Urinary bladder (tissue), 4 donors: Measurements from ENCODE around the gene SLC7A9. TPM values are rescaled to one million over a fixed set of nuclear protein-coding genes. Genes with fewer than 3 reads are reported as not detected.

Source experiments
- DNase-seq: peaks from one replicate; pipeline ENCODE4 v3.0.0-alpha.2; 2015; ENCODE audit errors: extremely low spot score
- H3K27ac ChIP-seq: one replicate; pipeline ENCODE4 v1.5.1; 2013; ENCODE audit warnings: low read depth, mild to moderate bottlenecking, moderate library complexity
- H3K36me3 ChIP-seq: one replicate; pipeline ENCODE4 v1.6.1; 2013; ENCODE audit warnings: mild to moderate bottlenecking, moderate library complexity; ENCODE audit not compliant: insufficient read depth
- H3K4me1 ChIP-seq: one replicate; pipeline ENCODE4 v1.6.1; 2013; ENCODE audit warnings: mild to moderate bottlenecking, moderate library complexity; ENCODE audit not compliant: insufficient read depth
- H3K4me3 ChIP-seq: one replicate; pipeline ENCODE4 v1.5.1; 2013; ENCODE audit warnings: low read depth, low read length
- WGBS: extraction: QIAGEN DNeasy Blood & Tissue Kit; methylation state at CpG from one replicate; pipeline ENCODE4 v1.1.7; 2013; 5-methylcytosine and 5-hydroxymethylcytosine counted together
- polyA plus RNA-seq: library from polyadenylated mRNA; stranded (reverse); fragments of 200-250 nt; gene quantifications from one replicate; pipeline ENCODE4 v1.2.3, GENCODE V29; 2013
- total RNA-seq: library from RNA; depleted of rRNA; stranded (reverse); fragments of >200 nt; gene quantifications from one replicate; pipeline ENCODE4 v1.2.3, GENCODE V29; 2014
- donor health status: healthy with polysubstance abuse.
- donor health status: healthy.

The SLC7A9 gene
- total and polyA plus RNA-seq, 2 donors: 0.28 to 0.79 TPM

- H3K4me3 ChIP-seq: no peak overlapping the region
- WGBS: 78% methylated on average over 7 of the region's 7 CpGs
These were observed 45.8 kb downstream of the SLC7A9 start for GRCh38 chr19:32823747-32824102.

GRCh38 chr19:32822916-32823746 is 46.4 kb downstream of the SLC7A9 start:
- H3K4me3 ChIP-seq: no peak overlapping the region
- no peaks in the 10 kb centered on the region for H3K4me1 ChIP-seq
- DNase-seq: no peak
- no peaks in the 10 kb centered on the region for H3K36me3 ChIP-seq
- 80% methylated on average over 14 of the region's 14 CpGs for WGBS
- no peak overlapping the region for H3K27ac ChIP-seq

More at GRCh38 chr19:32823747-32824102, 45.8 kb downstream of the SLC7A9 start:
- Histone ChIP-seq H3K4me1 (no peaks in the 10 kb centered on the region), H3K27ac (no peak overlapping the region), H3K36me3 (no peaks in the 10 kb centered on the region)
- no peak for DNase-seq

GRCh38 chr19:32819419-32820400 is 49.9 kb downstream of the SLC7A9 start:
- WGBS: 53% methylated on average over 17 of the region's 17 CpGs
- H3K4me3 ChIP-seq: no peak overlapping the region
- no peak for DNase-seq

DNA sequence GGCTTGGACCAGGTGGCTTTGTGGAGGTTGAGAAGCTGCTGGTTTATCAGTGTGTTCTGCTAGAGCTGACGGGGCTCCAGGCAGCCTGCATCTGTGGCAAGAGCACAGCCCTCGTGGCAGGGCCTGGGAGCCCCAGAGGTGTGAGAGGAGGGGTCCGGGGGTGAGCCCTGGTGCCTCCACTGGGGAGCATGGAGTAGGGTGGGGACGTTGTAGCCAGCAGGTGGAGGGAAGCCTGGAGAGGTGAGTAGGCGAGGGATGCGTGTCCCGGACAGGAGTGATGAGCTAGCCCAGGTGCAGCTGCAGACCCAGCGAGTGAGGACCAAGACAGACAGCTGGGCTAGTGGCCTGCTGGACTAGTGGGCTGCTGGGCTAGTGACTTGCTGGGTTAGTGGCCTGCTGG is 51.0 kb downstream of the SLC7A9 start:
- no peak for DNase-seq
- no peak overlapping the region for H3K27ac ChIP-seq
- no peaks in the 10 kb centered on the region for H3K4me1 ChIP-seq
- H3K4me3 ChIP-seq: no peak overlapping the region
- WGBS: 86% methylated on average over 8 of the region's 8 CpGs
- H3K36me3 ChIP-seq: no peaks in the 10 kb centered on the region

More at GRCh38 chr19:32819419-32820400, 49.9 kb downstream of the SLC7A9 start:
- no peak overlapping the region for H3K27ac ChIP-seq
- no peaks in the 10 kb centered on the region for H3K4me1 ChIP-seq
- no peaks in the 10 kb centered on the region for H3K36me3 ChIP-seq

GRCh38 chr19:32817569-32818476 is 51.7 kb downstream of the SLC7A9 start:
- DNase-seq: no peak
- no peaks in the 10 kb centered on the region for H3K4me1 ChIP-seq
- no peaks in the 10 kb centered on the region for H3K36me3 ChIP-seq
- WGBS: 76% methylated on average over 17 of the region's 17 CpGs
- H3K4me3 ChIP-seq: no peak overlapping the region
- no peak overlapping the region for H3K27ac ChIP-seq

DNA sequence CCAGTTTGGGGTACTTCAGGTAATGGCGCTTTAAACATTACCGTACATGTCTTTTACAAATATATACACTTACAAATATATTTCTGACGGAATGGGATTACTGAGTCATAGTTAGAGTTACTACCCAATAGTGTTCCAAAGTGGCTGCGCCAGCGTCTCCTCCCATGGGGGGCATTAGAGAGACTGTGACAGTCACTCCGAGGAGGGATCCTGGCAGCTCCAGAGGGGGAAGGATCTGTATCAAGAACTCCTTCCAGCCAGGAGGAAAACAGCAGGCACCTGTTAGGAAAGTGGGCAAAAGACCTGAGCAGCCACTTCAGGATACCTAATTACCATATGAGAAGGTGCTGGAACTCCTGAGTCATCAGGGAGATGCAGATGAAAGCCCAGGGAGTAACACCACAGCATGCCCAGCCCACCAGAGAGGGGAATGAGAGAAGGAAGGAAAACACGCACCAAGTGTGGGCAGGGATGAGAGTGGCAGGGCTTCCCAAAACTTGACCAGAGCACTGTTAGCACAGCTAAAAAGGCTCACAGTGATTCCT is 52.9 kb downstream of the SLC7A9 start:
- DNase-seq: no peak
- H3K4me3 ChIP-seq: no peak overlapping the region
- no peak overlapping the region for H3K27ac ChIP-seq
- H3K36me3 ChIP-seq: no peaks in the 10 kb centered on the region
- WGBS: 63% methylated on average over 7 of the region's 7 CpGs
- no peaks in the 10 kb centered on the region for H3K4me1 ChIP-seq

- 71% methylated on average over 6 of the region's 6 CpGs for WGBS
- H3K36me3 ChIP-seq: no peaks in the 10 kb centered on the region
- H3K27ac ChIP-seq: no peak overlapping the region
- no peak for DNase-seq
- no peaks in the 10 kb centered on the region for H3K4me1 ChIP-seq
- H3K4me3 ChIP-seq: no peak overlapping the region
These were observed 54.9 kb downstream of the SLC7A9 start for GRCh38 chr19:32814624-32815023.

- DNase-seq: no peak
- no peaks in the 10 kb centered on the region for H3K36me3 ChIP-seq
- no peaks in the 10 kb centered on the region for H3K4me1 ChIP-seq
- H3K4me3 ChIP-seq: no peak overlapping the region
- H3K27ac ChIP-seq: no peak overlapping the region
- 54% methylated on average over 15 of the region's 15 CpGs for WGBS
These were observed 55.6 kb downstream of the SLC7A9 start for GRCh38 chr19:32813862-32814425.

- Histone ChIP-seq H3K36me3 (no peaks in the 10 kb centered on the region), H3K4me3 (no peak overlapping the region), H3K27ac (no peak overlapping the region), H3K4me1 (no peaks in the 10 kb centered on the region)
- WGBS: 65% methylated on average over 3 of the region's 3 CpGs
- DNase-seq: no peak
These were observed 57.0 kb downstream of the SLC7A9 start for GRCh38 chr19:32812571-32812970.

GRCh38 chr19:32812036-32812435 is 57.5 kb downstream of the SLC7A9 start:
- no peaks in the 10 kb centered on the region for H3K4me1 ChIP-seq
- no peak overlapping the region for H3K27ac ChIP-seq
- H3K4me3 ChIP-seq: no peak overlapping the region
- no peak for DNase-seq
- H3K36me3 ChIP-seq: no peaks in the 10 kb centered on the region
- WGBS: 75% methylated on average over 10 of the region's 10 CpGs

- Histone ChIP-seq H3K36me3 (no peaks in the 10 kb centered on the region), H3K27ac (no peak overlapping the region), H3K4me1 (no peaks in the 10 kb centered on the region), H3K4me3 (no peak overlapping the region)
- DNase-seq: no peak
- WGBS: 51% methylated on average over 11 of the region's 11 CpGs
These were observed 58.4 kb downstream of the SLC7A9 start for GRCh38 chr19:32811151-32811550.

DNA sequence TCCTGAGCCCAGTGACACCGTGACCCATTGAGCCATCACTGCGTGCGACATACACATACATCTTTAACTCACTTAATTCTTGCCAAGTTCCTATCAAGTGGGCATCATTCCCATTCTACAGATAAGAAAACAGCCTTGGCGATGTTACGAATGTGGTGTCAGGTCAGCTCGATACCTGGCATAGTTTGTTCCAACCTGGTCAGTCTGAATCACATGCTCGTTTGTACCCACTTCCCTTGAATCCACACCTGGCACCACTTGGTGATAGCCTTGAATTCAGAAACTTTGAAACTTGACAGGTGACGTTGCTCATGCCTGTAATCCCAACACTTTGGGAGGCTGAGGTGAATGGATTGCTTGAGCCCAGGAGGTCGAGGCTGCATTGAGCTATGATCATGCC is 59.1 kb downstream of the SLC7A9 start:
- H3K27ac ChIP-seq: no peak overlapping the region
- 74% methylated on average over 9 of the region's 9 CpGs for WGBS
- DNase-seq: no peak
- H3K36me3 ChIP-seq: no peaks in the 10 kb centered on the region
- H3K4me1 ChIP-seq: no peaks in the 10 kb centered on the region
- H3K4me3 ChIP-seq: no peak overlapping the region
